Inflammatory macrophage (primary cell): ENCODE data around the gene HOXA9.

Experiments
- DNase-seq, 2 donors: peaks; one replicate each; pipeline ENCODE4 v3.0.0-alpha.2; 2020 to 2022
- total RNA-seq, 18 experiments: gene quantifications; one replicate each; lab custom pipeline; 2026; ENCODE audit warnings: mixed read lengths in 6 of 18, inconsistent platforms in 2 of 18; lab: John Stamatoyannopoulos, UW

Gene HOXA9
- 0 to 0.07 (median 0) reads per million in 18 experiments for total RNA-seq

DNA sequence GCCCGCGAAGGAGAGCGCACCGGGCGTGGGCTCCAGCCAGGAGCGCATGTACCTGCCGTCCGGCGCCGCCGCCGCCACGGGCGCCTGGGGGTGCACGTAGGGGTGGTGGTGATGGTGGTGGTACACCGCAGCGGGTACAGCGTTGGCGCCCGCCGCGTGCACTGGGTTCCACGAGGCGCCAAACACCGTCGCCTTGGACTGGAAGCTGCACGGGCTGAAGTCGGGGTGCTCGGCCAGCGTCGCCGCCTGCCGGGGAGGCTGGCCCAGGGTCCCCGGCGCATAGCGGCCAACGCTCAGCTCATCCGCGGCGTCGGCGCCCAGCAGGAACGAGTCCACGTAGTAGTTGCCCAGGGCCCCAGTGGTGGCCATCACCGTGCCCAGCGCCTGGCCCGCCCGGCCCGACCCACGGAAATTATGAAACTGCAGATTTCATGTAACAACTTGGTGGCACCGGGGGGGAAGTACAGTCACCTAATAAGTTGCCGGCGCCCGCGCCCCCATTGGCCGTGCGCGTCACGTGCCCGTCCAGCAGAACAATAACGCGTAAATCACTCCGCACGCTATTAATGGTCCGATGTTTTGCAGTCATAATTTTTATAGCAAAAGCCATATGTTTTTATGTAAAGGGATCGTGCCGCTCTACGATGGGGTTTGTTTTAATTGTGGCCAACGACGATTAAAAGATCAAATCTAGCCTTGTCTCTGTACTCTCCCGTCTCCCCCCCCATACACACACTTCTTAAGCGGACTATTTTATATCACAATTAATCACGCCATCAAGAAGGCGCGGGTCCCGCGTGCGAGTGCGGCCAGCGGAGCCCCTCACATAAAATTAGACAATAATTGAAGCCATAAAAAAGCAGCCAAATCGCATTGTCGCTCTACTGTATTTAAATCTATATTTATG is at the start of gene HOXA9:
Gene HOXA9 (minus strand): TSS at position 449 of the 907 bp plus-strand sequence. CDS start 80 bp downstream, at position 369.
- DNase-seq, result peak; percentile 70 to 75

DNA sequence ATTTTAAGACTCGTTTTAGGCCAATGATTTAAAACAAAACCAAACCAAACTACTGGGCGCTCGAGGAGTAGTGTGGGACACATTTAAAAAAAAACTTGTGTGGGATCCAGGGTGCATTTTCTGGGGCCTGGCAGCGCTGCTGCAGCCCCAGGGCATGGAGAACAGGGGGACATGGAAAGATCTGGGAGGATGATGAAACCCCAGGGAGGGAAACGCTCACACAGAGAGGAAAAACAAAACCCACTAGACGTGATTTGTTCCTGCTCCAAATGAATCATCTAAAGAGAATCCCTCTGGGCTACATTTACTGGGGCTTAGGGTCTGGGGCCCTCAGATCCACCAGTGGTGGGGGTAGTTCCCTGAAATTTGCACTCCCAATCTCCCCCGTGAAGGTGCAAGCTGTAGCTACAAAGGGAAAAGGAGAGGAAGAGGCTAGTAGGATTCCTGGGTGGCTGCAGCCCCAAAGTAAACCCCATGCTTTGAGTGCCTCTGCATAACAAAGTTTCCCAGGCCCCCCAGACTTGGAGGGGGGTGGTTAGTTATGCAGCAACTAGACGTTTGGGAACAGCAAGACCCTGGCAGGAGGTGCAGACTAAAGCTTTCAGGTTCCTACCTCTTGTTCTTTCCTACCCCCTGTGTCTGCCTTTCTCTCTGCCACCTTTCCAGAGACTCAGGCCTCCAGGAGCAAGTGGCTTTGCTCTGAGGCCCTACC is 49.1 kb upstream of the HOXA9 start:
- no peak for DNase-seq

DNA sequence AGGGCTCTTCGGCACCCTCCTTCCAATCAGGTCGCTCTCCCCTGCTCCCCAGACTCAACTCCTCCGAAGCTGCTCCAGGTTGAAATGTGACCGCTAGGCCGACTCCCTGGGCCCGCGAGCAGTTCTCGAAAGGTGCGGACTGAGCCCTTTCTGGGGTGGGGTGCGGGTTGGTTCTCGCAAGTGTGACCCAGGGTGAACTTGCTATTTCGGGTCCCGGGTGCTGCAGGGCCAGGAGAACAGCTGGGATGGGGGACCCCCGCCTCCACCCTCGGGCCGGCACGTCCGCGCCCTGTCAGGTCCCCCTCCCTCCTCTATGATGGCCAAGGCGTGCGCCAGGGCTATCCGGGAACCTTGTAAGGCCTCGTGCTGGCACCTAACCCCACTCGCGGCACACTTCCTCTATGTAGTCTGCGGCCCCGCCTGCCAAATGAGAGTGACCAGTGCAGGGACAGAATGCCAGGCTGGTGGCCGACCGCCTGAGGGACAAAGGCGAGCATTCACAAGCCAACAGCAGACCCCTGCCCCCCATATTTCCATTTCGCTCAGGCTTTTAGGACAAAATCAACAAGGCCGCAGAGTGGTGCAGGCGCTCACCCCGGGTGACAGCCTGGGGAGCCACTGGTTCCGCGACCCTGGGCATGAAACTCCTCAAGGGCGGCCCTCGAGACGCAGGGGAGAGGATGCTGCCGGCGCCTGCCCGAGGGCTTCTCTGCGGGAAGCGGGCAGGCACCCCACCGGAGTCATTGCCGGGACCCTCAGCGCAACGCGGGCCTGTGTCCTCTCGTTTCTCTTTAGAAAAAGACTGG is 48.3 kb upstream of the HOXA9 start:
- no peak for DNase-seq

DNA sequence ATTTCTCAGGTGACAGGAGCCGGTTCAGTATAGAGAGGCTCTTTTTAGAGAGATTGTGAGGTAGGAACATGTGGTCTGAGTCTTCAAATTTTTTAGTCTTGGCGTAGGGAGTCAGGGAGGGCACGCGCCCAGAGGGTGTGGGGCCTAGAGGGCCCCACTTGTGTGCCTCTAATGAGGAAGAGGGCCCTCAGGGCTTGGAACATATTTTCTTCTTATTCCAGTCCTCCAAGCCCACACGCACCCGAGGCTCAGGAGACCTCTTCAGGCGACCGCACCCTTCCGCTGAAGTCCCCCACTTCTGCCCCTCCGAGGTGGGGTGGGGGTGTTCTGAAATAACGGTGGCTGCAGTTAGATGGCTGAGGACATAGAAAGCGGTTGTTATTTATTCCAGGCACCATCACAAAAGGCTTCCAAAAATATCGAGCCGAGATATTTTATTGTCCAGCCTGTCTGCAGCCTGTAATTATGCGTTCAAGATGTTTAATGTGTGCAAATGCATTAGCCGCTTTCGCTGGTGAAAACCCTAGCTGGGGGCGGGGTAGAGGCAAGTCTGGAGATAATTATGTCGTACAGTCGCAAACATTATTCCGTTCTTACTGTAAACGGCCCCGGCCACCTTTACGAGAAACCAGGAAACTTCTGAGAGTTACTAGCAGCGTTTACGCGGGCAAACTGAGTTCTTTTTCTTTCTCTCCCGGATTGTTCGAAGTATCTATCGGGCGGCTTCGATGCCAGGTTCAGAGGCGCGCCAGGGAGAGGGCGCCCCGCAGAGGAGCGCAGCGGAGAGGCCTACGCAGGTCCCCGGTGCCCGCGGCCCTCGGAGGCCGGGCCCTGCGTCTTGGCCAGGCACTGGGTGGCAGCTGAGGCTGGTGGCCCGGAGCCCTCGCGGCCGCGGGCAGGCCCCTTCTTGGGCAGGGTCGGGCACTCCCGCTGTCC is 47.4 kb upstream of the HOXA9 start:
- DNase-seq, result no peak

DNA sequence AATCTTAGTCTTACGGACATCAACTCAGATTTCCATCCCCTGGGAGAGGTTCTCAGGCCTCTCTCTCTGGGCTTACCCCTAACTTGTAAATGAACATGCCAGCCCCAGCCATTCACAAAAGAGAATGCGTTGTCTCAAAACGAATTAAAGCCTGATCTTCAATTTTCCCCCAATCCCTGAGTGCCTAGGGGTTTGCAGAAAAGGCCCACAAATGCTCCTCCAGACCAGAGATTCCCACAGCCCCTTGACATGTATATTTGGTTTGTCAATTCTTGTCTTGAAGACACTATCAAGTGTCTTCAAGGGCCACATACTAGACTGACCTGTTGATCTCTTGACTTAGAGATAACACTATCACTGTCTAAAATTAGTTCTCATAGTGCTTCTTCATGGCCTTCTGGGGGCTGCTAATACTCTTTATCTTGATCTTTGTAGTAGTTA is 46.4 kb upstream of the HOXA9 start:
- DNase-seq, result no peak

DNA sequence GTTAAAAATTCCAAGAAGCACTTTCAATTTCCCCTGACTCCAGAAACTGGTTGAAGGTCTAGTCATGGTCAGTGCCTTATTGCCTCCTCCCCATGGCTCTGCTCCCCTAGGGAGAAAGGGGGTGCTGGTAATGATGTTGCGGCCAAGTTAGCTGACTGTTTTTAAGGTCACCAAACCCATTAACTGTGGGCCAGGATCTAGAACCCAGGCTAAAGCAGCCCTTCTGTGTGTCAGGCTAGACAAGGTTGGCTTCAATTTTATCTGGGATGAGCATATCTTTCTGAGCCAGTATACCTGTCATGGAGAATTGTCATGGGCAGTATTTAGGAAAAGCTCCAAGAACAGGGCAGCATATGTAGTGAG is 45.7 kb upstream of the HOXA9 start:
- DNase-seq, result no peak

DNA sequence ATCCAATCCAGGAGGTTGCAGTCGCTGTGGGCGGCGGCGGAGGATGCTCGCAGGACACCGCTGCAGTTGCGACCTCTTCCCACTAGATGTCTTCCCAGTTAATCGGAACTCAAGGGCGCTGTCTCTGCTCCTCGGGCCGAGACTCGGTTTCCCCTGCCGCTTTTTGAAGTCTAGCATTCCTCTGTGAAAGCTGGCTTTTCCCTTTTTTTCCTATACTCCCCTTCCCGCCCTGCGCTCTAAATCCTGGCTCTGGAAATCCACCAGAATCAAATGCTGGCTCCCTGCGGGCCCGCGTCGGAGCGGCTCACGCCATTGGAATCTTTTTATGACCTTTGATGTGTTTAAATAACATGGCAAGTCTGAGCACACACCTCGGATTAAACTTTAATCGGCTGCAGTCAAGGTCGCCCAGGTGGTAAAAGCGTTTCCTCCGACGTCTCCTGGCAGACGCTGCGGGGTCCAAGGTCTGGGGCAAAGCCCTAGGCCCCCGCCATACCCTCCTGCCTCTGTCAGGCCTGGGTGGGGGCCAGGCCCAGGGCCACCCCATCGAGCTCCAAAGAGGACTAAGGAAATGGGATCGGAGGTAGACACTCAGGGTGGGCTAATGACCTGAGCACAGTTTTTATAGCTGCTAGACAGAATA is 45.2 kb upstream of the HOXA9 start:
- peak in 1 of 2 donors; percentile 59 for DNase-seq

DNA sequence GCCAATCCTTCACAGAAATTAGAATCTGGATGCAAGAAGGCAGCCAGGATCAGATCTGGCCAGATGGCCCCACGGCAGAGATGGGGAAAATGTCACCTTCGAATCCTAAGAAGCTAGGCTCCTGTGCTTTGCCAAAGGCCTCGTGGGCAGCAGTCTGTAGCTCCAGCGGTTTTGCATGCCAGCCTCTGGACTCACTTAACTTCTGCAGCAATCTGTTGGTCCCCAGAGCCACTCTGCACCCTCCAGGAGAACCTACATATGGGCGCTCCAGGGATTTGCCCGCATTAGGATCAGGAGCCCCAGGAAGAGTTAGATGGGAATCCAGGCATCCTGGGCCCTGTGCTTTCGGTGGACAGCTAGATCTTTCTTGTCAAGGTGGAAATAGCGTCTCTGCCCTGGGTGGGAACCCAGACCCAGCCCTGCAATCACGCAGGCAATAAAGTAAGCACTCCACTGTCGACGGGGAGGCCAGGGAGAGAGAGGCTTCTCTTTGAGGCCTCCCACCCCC is 44.6 kb upstream of the HOXA9 start:
- no peak for DNase-seq

DNA sequence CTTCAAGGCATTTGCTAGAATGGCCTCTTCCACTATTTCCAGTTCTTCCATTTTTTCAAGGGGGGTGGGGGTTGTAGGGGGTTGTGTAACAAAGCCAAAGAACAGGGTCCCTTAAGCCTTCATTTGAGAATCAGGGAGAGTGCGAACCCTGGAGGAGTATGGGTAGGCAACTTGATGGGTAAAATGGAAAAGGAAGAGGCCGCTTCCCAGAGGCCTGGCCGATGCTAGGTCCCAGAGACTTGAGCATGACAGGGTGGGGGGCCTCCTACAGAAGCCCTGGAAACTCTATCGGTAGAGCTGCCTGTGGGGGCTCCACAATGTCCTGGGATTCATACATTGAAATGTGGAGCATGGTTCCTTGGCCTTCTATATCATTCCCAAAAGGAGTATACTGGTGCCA is 43.7 kb upstream of the HOXA9 start:
- no peak for DNase-seq

DNA sequence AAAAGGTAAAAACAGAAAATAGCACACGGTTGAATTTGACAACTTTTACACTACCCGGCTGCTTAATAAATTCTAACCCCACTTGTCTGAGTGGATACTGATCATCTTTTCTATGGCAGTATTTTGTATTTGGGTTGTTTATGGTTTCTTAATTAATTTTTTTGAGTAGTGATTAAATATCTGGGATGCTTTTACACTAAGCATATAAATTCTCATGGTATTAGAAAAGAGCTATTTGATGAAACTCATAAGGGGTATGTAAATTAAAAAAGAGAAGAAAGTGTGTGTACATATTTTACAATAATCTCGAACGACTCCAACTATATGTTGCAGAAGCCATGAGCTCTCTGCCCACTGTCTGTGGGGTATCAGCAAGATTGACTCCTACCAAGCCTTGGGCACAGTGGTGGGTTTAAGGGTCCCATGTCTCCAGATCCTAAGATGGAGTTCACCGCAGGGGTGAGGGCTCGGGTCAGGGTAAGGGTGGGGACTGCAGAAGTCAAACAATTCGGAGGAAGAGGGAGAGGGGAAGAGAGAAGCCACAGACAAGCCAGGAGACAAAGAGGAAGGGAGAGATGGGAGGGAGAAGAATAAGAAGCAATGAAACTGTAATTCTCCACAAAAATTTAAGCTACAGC is 42.1 kb upstream of the HOXA9 start:
- no peak for DNase-seq

DNA sequence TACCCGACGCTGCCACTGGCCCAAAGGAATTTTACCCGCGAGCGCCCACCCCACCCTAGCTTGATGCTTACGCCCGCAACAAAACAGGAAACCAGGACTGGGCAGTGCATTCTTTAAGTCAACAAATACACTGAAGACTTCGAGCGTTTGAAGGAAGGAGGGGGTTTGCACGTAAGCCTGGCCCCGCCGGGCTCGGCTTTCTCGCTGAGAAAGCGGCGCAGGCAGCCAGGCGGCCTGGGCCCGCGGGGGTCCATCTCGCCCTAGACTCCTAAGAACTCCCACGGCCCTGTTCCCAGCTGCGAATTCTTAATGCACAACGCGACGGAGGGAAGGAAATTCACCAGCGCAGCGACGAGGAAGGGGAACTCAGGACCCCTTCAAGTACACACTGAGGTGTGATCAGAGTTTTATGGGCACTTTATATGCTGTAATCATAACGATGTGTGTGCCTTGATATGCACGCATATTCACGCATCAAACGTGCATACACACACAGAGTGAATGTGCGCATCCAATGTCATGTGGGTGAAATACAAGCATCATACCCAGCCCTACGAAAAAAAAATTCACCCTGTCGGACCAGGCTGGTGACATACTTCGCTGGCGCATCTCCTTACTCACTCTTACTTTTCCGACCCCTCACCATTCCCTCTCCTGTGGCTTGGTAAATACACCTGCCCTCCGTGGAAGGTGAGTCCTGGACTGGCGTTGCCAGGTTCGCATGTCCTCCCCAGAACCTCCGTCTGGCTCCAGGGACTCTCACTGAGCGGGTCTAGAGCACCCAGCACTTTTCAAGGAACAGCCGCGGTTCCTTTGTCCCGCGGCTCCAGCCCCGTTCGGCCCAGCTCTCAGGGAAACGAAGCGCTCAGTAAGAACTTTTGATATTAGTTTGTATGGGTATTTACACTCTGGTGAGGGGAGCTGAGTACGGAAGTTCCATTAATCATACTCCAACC is 40.3 kb upstream of the HOXA9 start:
- no peak for DNase-seq

DNA sequence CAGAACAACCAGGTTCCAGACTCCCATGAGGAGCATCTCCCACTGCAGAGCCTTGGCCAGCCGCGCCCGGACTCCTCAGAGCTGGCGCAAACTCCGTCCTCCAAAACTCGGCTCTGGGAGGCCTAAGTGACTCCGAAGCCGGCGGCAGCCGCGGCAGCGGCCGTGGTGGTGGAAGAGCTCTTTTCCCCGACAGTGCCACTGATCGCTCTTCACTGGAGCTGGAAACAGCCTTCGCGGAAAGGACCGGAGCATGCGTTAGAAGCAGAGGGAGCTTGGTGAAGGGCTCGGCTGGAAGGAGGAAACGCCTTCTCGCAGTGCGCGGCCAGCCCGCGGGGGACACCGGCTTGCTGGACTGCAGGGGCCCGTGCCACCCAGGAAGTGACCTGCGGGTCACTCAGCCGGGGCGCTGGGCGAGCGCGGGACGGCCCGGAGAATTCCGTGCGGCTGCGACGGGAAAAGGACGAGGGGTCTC is 39.5 kb upstream of the HOXA9 start:
- DNase-seq, result no peak

DNA sequence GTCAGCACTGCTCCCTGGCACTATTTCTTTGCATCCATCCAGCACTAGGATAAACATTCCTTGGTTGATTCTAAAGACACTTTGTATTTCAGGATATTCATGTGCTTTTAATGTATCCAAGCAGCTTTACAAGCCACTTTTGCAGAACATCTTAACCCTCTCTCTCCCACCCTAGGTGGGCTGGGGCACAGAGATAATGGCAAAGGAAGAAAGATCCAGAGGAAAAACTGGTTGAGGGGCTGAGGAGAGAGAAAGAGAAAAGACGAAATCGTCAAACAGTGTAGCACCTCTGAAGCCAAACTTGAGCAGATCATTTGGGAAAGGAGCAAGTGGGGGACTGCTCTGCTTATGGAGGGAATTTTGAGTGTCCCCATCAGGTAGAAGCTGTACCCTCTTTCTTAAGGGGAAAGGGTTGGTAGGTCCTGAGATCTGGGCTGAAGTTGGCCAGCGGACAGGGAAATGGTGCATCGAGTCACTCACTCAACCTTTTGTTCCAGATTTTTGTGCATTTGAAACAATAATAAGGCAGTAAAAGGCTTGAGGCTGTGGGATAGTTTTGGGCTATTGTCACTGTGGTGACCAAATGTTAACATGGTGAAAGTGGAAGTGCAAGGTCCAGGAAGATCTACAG is 38.7 kb upstream of the HOXA9 start:
- no peak for DNase-seq

DNA sequence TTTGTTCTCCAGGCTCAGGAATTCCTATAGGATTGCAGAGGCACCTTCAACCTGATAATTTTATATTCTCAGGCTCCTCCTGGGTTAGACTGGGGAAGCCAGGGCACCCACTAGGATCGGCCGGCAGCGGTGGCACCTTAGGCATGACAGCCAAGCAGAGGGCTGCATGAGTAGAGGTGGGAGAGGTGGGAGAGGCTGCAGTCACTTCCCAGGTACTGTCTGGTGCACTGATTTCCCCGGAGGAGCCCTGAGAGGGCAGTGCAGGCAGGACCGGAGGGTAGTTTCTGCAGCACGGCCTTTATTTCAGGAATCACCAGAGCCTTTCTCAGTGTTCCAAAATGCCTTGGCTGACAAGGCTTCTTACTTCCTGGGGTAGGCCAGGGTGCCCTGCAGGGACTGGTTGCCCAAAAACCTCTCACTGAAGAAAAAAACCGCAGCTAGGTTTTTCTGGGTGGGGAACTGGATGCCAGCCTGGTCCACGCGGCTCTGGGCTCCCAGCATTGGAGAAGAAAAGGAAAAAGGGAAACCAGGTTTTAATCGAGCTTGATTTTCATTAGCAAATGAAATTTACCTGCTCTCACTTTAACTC is 38.1 kb upstream of the HOXA9 start:
- DNase-seq, result no peak

DNA sequence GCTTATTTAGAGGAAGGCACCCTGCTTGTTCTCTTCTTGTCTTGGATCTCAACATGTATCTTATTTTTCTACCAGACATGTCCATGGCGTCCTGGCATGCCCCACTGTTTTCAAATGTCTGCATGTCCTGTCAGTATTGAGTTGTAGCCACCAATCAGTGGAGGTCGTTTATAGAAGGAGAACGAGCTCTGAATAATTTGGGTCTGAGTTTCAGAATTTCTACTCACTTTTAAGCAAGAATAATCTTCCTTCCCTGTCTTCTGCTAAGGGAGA is 37.5 kb upstream of the HOXA9 start:
- DNase-seq, result no peak

DNA sequence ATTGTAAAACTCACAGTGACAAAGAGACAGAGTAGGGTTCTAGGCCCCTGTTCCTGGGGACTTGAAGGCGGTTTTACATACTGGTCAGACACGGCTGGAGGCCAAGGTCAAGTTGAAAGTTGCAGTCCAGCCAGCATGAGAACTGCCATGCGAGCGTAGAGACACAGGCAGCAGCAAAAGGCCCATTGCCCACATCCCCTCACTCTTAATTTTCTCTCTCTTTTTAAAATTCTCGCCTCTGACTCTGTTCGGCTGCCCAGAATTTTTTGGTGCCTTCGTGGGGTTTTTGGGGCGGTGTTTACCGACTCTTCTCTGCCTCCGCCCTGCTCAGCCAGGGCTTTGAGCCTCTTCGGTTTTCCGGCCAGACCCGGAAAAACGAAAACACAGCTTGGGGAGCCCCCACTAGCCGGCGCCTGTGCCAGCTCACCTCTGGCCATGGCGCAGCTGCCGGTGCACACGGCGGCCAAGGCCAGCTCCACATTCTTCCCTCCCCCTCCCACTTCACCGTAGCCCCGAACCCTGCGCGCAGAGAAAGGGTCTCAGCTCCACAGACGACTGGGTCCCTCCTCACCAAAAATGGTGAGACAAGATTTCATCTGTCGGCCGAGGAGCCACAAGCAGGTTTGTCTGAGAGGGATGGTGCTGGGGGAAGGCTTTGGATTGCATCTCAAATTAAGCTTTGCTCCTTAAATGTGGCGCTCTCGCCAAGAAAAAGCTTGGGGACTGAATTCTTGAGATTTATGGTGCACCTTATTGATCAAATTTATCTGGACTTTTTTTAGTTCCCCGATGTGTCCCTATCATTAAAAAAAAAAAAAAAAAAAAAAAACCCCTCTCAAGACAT is 36.9 kb upstream of the HOXA9 start:
- no peak for DNase-seq

DNA sequence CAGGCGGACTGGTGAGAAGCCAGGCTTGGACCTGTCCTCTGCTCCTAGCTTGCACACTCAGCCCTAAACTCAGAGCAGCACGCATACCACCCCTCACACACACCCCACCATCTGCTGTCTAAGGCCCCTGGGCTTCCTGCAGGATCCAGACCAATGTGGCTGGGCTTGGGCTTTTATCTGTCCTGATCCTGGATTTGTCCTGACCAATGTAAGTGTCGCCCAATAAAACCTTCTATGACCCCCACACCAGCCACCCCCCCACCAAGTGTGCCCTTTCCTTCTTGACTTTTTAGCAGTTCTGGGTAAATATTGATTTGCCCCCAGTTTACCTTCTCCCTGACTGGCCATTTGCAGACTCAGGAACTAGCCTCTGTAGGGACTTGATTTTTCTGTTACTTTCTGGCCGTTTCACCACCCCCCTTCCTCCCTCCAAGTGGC is 36.3 kb upstream of the HOXA9 start:
- no peak for DNase-seq
